GM12801 (cell line): ENCODE measurements around the gene KCNC4.

Source experiments
- TF ChIP-seq, protein P1 (sequence below): IDR thresholded peaks from one replicate; pipeline ENCODE4 v1.5.1; 2011; ENCODE audit warnings: control low read depth; ENCODE audit not compliant: insufficient read length; ENCODE audit errors: extremely low read depth

KCNC4 gene

DNA sequence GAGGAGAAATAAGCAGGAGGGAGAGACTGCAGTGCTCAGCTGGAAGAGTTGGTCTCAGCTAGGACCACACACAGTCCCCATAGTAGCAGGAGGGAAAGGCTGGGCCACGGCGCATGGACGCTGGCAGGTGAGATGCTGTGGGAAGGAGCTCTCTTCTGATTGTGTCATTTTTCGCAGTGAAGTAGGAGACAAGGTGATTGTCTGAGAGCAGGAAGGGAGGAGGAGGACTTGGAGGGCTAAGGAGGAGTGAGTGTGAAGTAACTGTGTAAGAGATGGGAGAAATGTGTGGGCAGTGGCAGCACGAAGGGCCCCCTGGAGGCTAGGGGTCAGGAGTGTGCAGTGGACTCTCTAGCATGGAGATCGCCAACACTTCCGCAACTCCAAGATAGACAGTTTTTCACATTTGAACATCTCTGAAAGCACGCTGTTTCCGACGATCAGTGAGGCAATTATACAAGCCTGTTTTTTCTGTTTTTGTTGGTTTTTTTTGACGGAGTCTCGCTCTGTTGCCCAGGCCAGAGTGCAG is 26.4 kb upstream of the KCNC4 start:
- TF ChIP-seq, protein P1, sequence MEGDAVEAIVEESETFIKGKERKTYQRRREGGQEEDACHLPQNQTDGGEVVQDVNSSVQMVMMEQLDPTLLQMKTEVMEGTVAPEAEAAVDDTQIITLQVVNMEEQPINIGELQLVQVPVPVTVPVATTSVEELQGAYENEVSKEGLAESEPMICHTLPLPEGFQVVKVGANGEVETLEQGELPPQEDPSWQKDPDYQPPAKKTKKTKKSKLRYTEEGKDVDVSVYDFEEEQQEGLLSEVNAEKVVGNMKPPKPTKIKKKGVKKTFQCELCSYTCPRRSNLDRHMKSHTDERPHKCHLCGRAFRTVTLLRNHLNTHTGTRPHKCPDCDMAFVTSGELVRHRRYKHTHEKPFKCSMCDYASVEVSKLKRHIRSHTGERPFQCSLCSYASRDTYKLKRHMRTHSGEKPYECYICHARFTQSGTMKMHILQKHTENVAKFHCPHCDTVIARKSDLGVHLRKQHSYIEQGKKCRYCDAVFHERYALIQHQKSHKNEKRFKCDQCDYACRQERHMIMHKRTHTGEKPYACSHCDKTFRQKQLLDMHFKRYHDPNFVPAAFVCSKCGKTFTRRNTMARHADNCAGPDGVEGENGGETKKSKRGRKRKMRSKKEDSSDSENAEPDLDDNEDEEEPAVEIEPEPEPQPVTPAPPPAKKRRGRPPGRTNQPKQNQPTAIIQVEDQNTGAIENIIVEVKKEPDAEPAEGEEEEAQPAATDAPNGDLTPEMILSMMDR = no peak

DNA sequence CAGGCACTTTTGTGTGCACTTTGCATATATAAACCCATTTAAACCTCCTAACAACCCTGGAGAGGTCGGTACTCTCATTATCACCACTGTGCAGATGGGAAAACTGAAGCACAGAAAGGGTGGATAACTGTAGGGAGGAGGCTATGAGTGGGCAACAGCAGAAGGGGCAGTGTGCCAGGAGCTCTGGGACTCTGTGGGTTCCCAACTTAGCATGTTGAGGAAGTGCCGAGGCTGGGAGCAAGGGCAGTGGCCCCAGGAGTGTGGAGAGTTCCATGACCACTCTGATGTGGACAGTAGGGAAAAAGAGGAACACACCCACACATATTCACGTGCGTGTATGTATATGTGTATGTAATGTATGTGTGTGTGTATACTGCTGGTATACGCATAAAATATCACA is 25.7 kb upstream of the KCNC4 start:
- TF ChIP-seq, protein P1 = no peak

DNA sequence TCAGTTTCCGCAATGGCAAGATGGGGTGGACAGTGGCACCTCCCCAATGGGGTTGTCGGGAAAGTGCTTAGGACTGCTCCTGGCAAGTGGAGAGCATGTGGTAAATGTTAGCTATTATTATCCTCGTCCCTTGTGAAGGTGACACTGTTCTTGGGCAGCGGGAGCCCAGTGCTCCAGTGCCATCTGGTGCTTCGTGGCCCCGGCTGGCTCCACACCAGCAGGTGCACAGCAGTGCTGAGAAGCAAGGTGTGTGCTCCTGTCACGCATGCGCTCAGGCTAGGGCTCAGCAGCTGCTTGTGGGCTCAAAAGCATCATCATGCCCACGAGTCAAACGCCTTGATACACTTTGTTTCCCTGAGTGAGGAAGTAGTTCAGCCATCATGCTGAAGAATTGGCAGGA is 24.9 kb upstream of the KCNC4 start:
- TF ChIP-seq, protein P1 = no peak

- TF ChIP-seq, protein P1 = no peak
These were observed 23.6 kb upstream of the KCNC4 start for GRCh38 chr1:110186558-110186957.

DNA sequence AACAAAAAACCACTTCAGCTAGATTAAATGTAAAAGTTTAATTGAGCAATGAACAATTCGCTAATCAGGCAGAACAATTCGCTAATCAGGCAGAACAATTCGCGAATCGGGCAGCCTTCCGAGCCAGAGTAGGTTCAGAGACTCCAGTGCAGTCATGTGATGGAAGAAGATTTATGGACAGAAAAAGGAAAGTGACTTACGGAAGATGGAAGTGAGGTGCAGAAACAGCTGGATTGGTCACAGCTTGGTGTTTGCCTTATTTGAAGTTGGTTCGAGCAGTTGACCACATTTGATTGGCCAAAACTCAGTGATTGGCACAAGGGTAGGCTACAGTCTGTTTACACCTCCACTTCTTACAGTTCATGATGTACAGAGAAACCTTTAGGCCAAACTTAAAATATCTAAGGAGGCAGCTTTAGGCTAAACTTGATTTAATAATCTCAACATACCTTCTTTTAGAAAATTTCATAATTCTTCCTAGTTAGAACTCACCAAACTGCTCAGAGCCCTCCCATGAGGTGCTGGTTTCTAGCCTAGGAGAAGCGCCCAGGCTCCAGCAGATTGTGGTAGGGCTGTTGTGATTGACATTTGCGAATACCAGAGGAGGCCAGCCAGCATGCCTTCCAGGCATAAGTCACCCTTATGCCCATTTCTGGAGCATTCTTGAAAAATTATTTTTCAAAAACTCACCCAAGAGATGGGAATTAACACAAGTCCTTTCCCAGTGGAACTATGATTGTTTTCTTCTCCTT is 22.8 kb upstream of the KCNC4 start:
- TF ChIP-seq, protein P1 = no peak

- TF ChIP-seq, protein P1 = no peak
These were observed 22.0 kb upstream of the KCNC4 start for GRCh38 chr1:110188035-110188618.

DNA sequence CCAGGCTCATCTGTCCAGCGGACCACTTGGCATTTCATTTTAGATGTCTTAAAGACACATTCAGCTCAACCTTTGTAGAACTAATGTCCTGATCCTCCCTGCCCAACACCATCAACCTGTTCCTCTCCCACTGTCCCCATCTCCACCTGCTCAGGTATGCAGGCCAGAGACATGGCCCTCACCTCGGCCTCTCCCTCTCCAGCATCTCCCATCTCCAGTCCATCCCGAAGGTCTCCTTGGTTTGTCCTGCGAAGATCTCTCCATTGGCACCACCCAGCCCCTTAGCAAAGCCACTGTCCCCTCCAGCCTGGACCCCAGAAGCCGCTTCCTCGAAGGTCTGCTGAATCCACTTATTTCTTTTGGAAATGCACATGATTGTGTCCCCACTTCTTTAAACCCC is 20.9 kb upstream of the KCNC4 start:
- TF ChIP-seq, protein P1 = no peak
